Retinal pigment epithelial cell (primary cell): ENCODE results near the gene PHKB.

ENCODE experiments used
- DNase-seq: peaks from one replicate; pipeline ENCODE4 v3.0.0-alpha.2; 2010; ENCODE audit warnings: low read depth
- H3K4me3 ChIP-seq: 2 replicates; pipeline ENCODE4 v1.5.1; 2011; ENCODE audit warnings: mild to moderate bottlenecking, low read length, control low read depth, moderate library complexity
- TF ChIP-seq, protein P1 (sequence below): conservative IDR thresholded peaks from 2 replicates; pipeline ENCODE4 v1.5.1; 2011; ENCODE audit warnings: low read depth, low read length, control low read depth, inconsistent platforms

Gene PHKB

DNA sequence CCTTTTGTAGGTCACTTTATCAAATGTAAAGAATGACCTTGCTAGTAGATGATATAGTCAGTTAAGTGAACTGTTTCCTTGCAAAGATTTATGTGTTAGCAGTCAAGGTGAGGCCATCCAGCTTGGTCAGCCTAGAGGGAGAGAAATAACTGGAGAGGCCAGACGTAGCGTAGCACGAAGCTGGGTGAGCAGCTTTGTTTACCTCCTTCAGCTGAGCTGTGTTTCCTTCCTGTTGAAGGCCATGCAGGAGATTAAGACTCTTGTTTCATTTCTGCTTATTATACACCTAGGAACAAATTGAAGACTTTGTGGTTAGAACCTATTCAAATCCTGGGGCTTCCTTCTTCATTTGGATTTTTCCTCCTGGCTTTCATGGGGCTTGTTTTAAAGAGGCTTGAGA lies 267.1 kb downstream of the PHKB start:
- TF ChIP-seq, protein P1, sequence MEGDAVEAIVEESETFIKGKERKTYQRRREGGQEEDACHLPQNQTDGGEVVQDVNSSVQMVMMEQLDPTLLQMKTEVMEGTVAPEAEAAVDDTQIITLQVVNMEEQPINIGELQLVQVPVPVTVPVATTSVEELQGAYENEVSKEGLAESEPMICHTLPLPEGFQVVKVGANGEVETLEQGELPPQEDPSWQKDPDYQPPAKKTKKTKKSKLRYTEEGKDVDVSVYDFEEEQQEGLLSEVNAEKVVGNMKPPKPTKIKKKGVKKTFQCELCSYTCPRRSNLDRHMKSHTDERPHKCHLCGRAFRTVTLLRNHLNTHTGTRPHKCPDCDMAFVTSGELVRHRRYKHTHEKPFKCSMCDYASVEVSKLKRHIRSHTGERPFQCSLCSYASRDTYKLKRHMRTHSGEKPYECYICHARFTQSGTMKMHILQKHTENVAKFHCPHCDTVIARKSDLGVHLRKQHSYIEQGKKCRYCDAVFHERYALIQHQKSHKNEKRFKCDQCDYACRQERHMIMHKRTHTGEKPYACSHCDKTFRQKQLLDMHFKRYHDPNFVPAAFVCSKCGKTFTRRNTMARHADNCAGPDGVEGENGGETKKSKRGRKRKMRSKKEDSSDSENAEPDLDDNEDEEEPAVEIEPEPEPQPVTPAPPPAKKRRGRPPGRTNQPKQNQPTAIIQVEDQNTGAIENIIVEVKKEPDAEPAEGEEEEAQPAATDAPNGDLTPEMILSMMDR, result no peak
- H3K4me3 ChIP-seq, result no peak overlapping the region
- DNase-seq, result no peak

DNA sequence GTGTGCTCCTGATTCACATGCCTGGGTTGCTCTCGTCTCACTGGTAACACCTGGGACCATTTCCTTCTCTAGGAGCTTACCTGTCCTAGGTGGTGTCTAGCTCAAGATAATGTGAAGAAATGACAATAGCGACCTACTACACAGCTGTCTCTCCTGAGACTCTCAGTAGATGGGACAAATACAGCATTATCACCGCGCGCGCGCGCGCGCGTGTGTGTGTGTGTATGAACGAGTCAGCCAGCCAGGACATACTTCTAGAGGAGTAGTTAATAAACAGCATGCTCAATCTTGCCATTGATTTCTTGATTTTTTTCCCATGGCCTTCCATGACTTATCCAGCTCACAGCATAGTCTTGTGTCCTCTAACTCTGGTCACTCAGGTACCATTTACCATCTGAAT lies 268.6 kb downstream of the PHKB start:
- TF ChIP-seq, protein P1, result no peak
- no peak for DNase-seq

DNA sequence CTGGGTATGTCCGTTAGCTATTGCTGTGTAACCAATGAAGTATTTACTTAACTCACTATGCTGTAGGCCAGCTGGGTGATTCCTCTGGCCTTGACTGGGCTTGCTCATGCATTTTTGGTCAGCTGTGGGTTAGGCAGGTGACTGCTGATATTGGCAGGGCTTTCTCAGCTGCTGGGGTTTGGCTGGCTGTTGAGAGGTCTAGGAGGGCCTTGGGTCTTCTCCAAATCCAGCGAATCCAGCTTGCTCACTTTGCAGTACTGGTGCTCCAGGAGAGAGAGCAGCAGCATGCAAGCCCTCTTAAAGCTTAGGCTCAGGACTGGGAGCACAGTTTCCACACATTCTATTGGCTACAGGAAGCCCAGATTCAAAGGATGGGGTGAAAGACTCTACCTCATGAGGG lies 270.1 kb downstream of the PHKB start:
- TF ChIP-seq, protein P1, result no peak
- no peak overlapping the region for H3K4me3 ChIP-seq
- peak; percentile 13 for DNase-seq

More for the DNA sequence above, 268.6 kb downstream of the PHKB start:
- H3K4me3 ChIP-seq, result no peak overlapping the region

DNA sequence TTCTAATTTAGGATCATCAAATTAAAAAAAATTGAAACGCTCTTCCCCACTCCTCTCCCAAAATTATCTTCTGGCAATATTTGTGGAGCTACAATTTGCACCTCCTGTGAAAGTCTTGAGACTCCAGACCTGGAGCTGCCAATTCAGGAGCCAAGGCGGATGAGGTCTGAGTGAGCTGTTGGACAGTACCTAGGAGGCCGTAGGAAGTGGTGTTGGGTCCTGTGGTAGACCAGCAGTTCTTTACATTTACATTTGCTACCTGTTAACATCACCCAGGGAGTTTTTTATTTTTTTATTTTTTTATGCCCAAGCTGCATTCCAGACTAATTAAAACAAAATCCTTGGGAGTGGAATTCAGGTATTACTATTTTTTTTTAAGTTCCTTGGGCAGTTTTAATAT lies 271.0 kb downstream of the PHKB start:
- H3K4me3 ChIP-seq, result no peak overlapping the region
- DNase-seq, result peak; percentile 5
- TF ChIP-seq, protein P1, result no peak

DNA sequence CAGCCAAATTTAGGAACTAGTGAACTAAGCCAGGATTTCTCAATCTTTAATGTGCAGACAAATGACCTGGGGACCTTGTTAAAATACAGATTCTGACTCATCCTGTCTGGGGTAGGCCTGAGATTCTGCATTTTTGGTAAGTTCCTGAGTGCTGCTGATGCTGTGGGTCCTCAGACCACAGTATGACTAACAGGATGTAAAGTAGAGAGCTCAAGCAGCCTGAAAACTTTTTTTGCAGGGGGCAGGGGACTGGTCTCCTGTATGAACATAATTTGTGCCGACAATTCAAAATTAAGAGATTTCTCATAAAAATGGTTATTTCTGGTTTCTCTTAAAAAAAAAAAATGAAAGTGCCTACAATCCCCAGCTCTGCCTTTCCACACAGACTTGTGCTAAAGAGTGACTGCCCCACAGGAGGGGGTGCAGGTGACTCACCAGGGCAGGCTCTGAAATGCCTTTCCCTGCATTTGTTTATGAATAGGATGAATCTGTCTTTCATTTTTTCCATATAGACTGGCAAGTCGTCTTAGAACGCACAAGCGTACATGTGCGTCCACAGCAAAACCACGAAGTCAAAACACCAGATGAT lies 271.5 kb downstream of the PHKB start:
- DNase-seq, result peak; percentile 66

DNA sequence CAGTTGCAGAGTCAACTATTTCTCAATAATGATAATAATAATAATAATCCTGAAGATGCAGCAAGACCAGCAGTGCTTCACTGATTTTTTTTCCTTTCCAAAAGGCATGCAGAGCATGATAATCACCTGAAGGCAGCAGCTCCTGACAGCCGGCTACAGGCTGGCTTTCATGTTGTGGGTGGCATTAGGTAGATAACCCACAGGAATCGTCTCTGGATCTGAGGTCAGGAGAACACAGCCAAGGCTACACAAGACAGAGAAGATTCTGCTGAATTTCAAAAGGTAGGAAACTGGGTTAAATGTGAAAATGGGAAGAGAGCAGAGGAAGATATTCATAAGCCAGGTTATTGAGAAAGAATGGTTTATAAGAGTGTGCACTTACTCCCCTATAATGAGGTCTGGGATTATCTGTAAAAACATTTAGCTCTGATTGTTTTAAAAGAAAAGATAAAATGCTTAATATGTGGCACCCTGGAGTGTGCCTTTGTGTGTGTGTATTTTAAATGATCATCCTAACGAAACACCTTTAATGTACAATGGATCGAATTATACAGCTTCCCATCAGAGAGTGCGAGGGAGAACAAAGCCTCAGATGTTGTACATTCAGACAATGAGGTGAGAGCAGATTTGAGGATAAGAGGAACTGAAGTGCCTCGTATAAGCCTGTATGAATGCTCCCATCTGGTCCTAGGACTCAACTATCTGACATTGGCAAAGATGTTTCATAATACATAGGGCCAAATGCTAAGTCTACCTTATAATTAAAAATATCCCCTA lies 273.1 kb downstream of the PHKB start:
- DNase-seq, result no peak
- TF ChIP-seq, protein P1, result no peak

More for the DNA sequence above, 271.5 kb downstream of the PHKB start:
- TF ChIP-seq, protein P1, result no peak
- no peak overlapping the region for H3K4me3 ChIP-seq

More for the DNA sequence above, 273.1 kb downstream of the PHKB start:
- H3K4me3 ChIP-seq, result no peak overlapping the region
